Effector memory CD4-positive, alpha-beta T cell (primary cell): ENCODE results near the gene GNA12.
A peak's percentile ranks its signal among the peaks of the same experiment; 100 is the strongest.
"Not testable (repeated sequence)": the region's sequence is repeated elsewhere in the genome, so short reads cannot be mapped to it uniquely, and the experiment has no call there.

Experiments used
- DNase-seq, 3 donors: peaks; one replicate each; pipeline ENCODE4 v3.0.0-alpha.2; 2020
- H3K27ac ChIP-seq: 2 replicates; pipeline ENCODE4 v1.7.0; 2013; ENCODE audit warnings: mild to moderate bottlenecking, low read length, moderate library complexity; ENCODE audit not compliant: insufficient read depth, poor library complexity, severe bottlenecking
- H3K27me3 ChIP-seq: replicated peaks from 2 replicates; pipeline ENCODE4 v1.7.0; 2013; ENCODE audit warnings: mild to moderate bottlenecking, low read length; ENCODE audit not compliant: insufficient read depth, control insufficient read depth, poor library complexity, severe bottlenecking
- H3K36me3 ChIP-seq: 2 replicates; pipeline ENCODE4 v1.7.0; 2013; ENCODE audit warnings: mild to moderate bottlenecking, low read length, moderate library complexity; ENCODE audit not compliant: control insufficient read depth, insufficient read depth
- H3K4me1 ChIP-seq: 2 replicates; pipeline ENCODE4 v1.7.0; 2013; ENCODE audit warnings: low read length, mild to moderate bottlenecking; ENCODE audit not compliant: control insufficient read depth, insufficient read depth, poor library complexity, severe bottlenecking
- H3K4me3 ChIP-seq: 2 replicates; pipeline ENCODE4 v1.7.0; 2013; ENCODE audit warnings: low read length, low read depth, mild to moderate bottlenecking; ENCODE audit not compliant: insufficient read depth, poor library complexity, severe bottlenecking
- H3K9me3 ChIP-seq: 2 replicates; pipeline ENCODE4 v1.7.0; 2013; ENCODE audit warnings: mild to moderate bottlenecking, low read length, moderate library complexity; ENCODE audit not compliant: control insufficient read depth

GNA12 gene

GRCh38 chr7:2724036-2724435, 120.1 kb downstream of the GNA12 start:
- not testable (repeated sequence) for H3K9me3 ChIP-seq, H3K4me1 ChIP-seq, H3K27ac ChIP-seq, H3K27me3 ChIP-seq, DNase-seq, H3K36me3 ChIP-seq, H3K4me3 ChIP-seq

GRCh38 chr7:2723138-2723850, 120.8 kb downstream of the GNA12 start:
- no peak overlapping the region for H3K4me3 ChIP-seq
- no peaks in the 10 kb centered on the region for H3K9me3 ChIP-seq
- H3K4me1 ChIP-seq, result peaks cover 8% of the 10 kb centered on the region
- no peak overlapping the region for H3K27ac ChIP-seq
- DNase-seq, result no peak
- H3K36me3 ChIP-seq, result peaks cover 3% of the 10 kb centered on the region
- no peaks in the 10 kb centered on the region for H3K27me3 ChIP-seq

GRCh38 chr7:2722591-2722990, 121.5 kb downstream of the GNA12 start:
- Histone ChIP-seq H3K4me3 (no peak overlapping the region), H3K27ac (no peak overlapping the region), H3K4me1 (peaks cover 8% of the 10 kb centered on the region), H3K36me3 (peaks cover 3% of the 10 kb centered on the region), H3K9me3 (no peaks in the 10 kb centered on the region), H3K27me3 (no peaks in the 10 kb centered on the region)
- DNase-seq, result no peak

- H3K4me3 ChIP-seq, result no peak overlapping the region
- no peak for DNase-seq
- H3K27ac ChIP-seq, result no peak overlapping the region
- H3K36me3 ChIP-seq, result peaks cover 2% of the 10 kb centered on the region
- H3K27me3 ChIP-seq, result no peaks in the 10 kb centered on the region
- no peaks in the 10 kb centered on the region for H3K9me3 ChIP-seq
- peaks cover 13% of the 10 kb centered on the region for H3K4me1 ChIP-seq
These were observed 122.3 kb downstream of the GNA12 start for GRCh38 chr7:2721842-2722241.

GRCh38 chr7:2720024-2720423, 124.1 kb downstream of the GNA12 start:
- no peak overlapping the region for H3K27ac ChIP-seq
- no peak overlapping the region for H3K4me3 ChIP-seq
- peaks cover 30% of the 10 kb centered on the region for H3K4me1 ChIP-seq
- H3K27me3 ChIP-seq, result no peaks in the 10 kb centered on the region
- H3K36me3 ChIP-seq, result no peaks in the 10 kb centered on the region
- DNase-seq, result no peak
- H3K9me3 ChIP-seq, result no peaks in the 10 kb centered on the region

- peaks cover 32% of the 10 kb centered on the region for H3K4me1 ChIP-seq
- H3K27ac ChIP-seq, result no peak overlapping the region
- no peaks in the 10 kb centered on the region for H3K9me3 ChIP-seq
- H3K27me3 ChIP-seq, result no peaks in the 10 kb centered on the region
- H3K36me3 ChIP-seq, result no peaks in the 10 kb centered on the region
- DNase-seq, result peak in 2 of 3 donors; percentile 22 to 36
- H3K4me3 ChIP-seq, result no peak overlapping the region
These were observed 125.1 kb downstream of the GNA12 start for GRCh38 chr7:2719007-2719406.

- Histone ChIP-seq H3K4me1 (peaks cover 32% of the 10 kb centered on the region), H3K36me3 (no peaks in the 10 kb centered on the region), H3K27ac (no peak overlapping the region), H3K9me3 (no peaks in the 10 kb centered on the region), H3K27me3 (no peaks in the 10 kb centered on the region), H3K4me3 (no peak overlapping the region)
- DNase-seq, result no peak
These were observed 125.7 kb downstream of the GNA12 start for GRCh38 chr7:2718296-2718965.

- peaks cover 32% of the 10 kb centered on the region for H3K4me1 ChIP-seq
These were observed 126.5 kb downstream of the GNA12 start for GRCh38 chr7:2717293-2718261.

GRCh38 chr7:2716906-2717292, 127.2 kb downstream of the GNA12 start:
- no peak overlapping the region for H3K27ac ChIP-seq
- no peaks in the 10 kb centered on the region for H3K9me3 ChIP-seq
- peaks cover 32% of the 10 kb centered on the region for H3K4me1 ChIP-seq
- H3K4me3 ChIP-seq, result no peak overlapping the region
- H3K27me3 ChIP-seq, result no peaks in the 10 kb centered on the region
- H3K36me3 ChIP-seq, result no peaks in the 10 kb centered on the region
- no peak for DNase-seq

More at GRCh38 chr7:2717293-2718261, 126.5 kb downstream of the GNA12 start:
- Histone ChIP-seq H3K4me3 (no peak overlapping the region), H3K9me3 (no peaks in the 10 kb centered on the region), H3K27me3 (no peaks in the 10 kb centered on the region), H3K36me3 (no peaks in the 10 kb centered on the region), H3K27ac (no peak overlapping the region)
- no peak for DNase-seq
